Activated CD4-positive, CD25-positive, alpha-beta regulatory T cell treated with anti-CD3 and anti-CD28 coated beads, Interleukin-2, amount 50 U/mL, for 16 hours (primary cell): Measurements from ENCODE around the gene IGF2BP3.
"Not testable (repeated sequence)": the region's sequence is repeated elsewhere in the genome, so short reads cannot be mapped to it uniquely, and the experiment has no call there.

ENCODE experiments used
- DNase-seq: peaks from one replicate; pipeline ENCODE4 v3.0.0-alpha.2; 2020; ENCODE audit warnings: low read depth, low spot score

The IGF2BP3 gene

GRCh38 chr7:23422909-23423308 is 47.4 kb downstream of the IGF2BP3 start:
- DNase-seq: no peak

GRCh38 chr7:23422384-23422783 is 47.9 kb downstream of the IGF2BP3 start:
- DNase-seq: no peak

- DNase-seq: no peak
Observed at GRCh38 chr7:23419845-23420244, 50.4 kb downstream of the IGF2BP3 start.

- no peak for DNase-seq
Observed at GRCh38 chr7:23419160-23419559, 51.1 kb downstream of the IGF2BP3 start.

GRCh38 chr7:23418046-23418445 is 52.2 kb downstream of the IGF2BP3 start:
- DNase-seq: no peak

GRCh38 chr7:23415198-23415597 is 55.1 kb downstream of the IGF2BP3 start:
- no peak for DNase-seq

- no peak for DNase-seq
Observed at GRCh38 chr7:23410446-23411183, 59.7 kb downstream of the IGF2BP3 start.

- not testable (repeated sequence) for DNase-seq
Observed at GRCh38 chr7:23406564-23406963, 63.7 kb downstream of the IGF2BP3 start.

- DNase-seq: no peak
Observed at GRCh38 chr7:23405240-23405618, 65.1 kb downstream of the IGF2BP3 start.

- no peak for DNase-seq
Observed at GRCh38 chr7:23404546-23405239, 65.6 kb downstream of the IGF2BP3 start.

- DNase-seq: no peak
Observed at GRCh38 chr7:23403970-23404369, 66.3 kb downstream of the IGF2BP3 start.

- not testable (repeated sequence) for DNase-seq
Observed at GRCh38 chr7:23398090-23398489, 72.2 kb downstream of the IGF2BP3 start.

GRCh38 chr7:23397241-23397640 is 73.0 kb downstream of the IGF2BP3 start:
- no peak for DNase-seq

- no peak for DNase-seq
Observed at GRCh38 chr7:23396222-23397015, 73.9 kb downstream of the IGF2BP3 start.

- no peak for DNase-seq
Observed at GRCh38 chr7:23394488-23395171, 75.7 kb downstream of the IGF2BP3 start.

- DNase-seq: no peak
Observed at GRCh38 chr7:23393636-23394035, 76.7 kb downstream of the IGF2BP3 start.

- no peak for DNase-seq
Observed at GRCh38 chr7:23389701-23390100, 80.6 kb downstream of the IGF2BP3 start.

GRCh38 chr7:23387583-23387982 is 82.7 kb downstream of the IGF2BP3 start:
- no peak for DNase-seq

GRCh38 chr7:23385140-23385539 is 85.2 kb downstream of the IGF2BP3 start:
- no peak for DNase-seq

GRCh38 chr7:23383225-23383624 is 87.1 kb downstream of the IGF2BP3 start:
- DNase-seq: no peak

GRCh38 chr7:23380961-23381360 is 89.3 kb downstream of the IGF2BP3 start:
- no peak for DNase-seq

GRCh38 chr7:23380556-23380955 is 89.7 kb downstream of the IGF2BP3 start:
- DNase-seq: no peak
